ENCODE data around the gene VANGL1. TPM values are rescaled to one million over a fixed set of nuclear protein-coding genes. Genes with fewer than 3 reads are reported as not detected.
A peak's percentile ranks its signal among the peaks of the same experiment; 100 is the strongest.

The VANGL1 gene
- total and polyA plus RNA-seq, 2 of the 8 experiments (the other 6 are each of a cell fraction or from before 2014, with no cell fraction given): 9.4 to 13.4 TPM

DNA sequence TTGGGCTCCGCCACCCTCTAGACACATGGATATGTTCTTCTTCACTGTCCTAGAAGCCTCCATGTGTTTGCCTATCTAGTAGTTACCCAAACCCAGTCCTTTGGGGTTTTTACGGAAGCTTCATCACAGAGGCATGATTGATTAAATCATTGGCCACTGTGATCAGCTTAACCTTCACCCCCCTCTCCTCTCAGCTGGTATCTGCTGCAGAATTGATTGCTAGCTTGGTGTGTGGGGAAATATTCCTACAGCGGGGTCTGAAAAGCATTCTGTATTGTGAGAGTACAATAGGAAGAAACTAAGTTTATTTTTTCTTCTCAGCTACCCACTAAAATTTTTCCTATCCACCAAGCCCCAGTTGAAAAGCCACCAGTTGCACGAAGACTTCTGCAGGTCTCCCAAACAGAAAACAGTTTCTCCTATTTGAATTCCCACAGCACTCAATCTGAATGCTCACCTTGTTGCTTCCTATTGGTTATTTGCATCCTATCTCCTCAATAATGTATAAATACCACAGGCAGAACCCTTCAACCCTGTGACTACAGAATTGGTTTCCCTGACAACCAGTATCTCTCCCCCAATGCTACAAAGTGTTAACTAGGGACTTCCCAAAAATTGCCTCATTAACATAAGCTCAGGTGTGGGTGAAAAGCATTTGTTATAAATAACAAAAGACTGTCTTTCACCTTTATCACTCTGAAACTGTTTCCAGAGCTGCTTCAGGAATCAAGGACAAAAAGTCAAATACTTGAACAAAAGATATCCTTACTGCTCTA lies 9.3 kb upstream of the VANGL1 start (continued):
- TF ChIP-seq, protein P1, sequence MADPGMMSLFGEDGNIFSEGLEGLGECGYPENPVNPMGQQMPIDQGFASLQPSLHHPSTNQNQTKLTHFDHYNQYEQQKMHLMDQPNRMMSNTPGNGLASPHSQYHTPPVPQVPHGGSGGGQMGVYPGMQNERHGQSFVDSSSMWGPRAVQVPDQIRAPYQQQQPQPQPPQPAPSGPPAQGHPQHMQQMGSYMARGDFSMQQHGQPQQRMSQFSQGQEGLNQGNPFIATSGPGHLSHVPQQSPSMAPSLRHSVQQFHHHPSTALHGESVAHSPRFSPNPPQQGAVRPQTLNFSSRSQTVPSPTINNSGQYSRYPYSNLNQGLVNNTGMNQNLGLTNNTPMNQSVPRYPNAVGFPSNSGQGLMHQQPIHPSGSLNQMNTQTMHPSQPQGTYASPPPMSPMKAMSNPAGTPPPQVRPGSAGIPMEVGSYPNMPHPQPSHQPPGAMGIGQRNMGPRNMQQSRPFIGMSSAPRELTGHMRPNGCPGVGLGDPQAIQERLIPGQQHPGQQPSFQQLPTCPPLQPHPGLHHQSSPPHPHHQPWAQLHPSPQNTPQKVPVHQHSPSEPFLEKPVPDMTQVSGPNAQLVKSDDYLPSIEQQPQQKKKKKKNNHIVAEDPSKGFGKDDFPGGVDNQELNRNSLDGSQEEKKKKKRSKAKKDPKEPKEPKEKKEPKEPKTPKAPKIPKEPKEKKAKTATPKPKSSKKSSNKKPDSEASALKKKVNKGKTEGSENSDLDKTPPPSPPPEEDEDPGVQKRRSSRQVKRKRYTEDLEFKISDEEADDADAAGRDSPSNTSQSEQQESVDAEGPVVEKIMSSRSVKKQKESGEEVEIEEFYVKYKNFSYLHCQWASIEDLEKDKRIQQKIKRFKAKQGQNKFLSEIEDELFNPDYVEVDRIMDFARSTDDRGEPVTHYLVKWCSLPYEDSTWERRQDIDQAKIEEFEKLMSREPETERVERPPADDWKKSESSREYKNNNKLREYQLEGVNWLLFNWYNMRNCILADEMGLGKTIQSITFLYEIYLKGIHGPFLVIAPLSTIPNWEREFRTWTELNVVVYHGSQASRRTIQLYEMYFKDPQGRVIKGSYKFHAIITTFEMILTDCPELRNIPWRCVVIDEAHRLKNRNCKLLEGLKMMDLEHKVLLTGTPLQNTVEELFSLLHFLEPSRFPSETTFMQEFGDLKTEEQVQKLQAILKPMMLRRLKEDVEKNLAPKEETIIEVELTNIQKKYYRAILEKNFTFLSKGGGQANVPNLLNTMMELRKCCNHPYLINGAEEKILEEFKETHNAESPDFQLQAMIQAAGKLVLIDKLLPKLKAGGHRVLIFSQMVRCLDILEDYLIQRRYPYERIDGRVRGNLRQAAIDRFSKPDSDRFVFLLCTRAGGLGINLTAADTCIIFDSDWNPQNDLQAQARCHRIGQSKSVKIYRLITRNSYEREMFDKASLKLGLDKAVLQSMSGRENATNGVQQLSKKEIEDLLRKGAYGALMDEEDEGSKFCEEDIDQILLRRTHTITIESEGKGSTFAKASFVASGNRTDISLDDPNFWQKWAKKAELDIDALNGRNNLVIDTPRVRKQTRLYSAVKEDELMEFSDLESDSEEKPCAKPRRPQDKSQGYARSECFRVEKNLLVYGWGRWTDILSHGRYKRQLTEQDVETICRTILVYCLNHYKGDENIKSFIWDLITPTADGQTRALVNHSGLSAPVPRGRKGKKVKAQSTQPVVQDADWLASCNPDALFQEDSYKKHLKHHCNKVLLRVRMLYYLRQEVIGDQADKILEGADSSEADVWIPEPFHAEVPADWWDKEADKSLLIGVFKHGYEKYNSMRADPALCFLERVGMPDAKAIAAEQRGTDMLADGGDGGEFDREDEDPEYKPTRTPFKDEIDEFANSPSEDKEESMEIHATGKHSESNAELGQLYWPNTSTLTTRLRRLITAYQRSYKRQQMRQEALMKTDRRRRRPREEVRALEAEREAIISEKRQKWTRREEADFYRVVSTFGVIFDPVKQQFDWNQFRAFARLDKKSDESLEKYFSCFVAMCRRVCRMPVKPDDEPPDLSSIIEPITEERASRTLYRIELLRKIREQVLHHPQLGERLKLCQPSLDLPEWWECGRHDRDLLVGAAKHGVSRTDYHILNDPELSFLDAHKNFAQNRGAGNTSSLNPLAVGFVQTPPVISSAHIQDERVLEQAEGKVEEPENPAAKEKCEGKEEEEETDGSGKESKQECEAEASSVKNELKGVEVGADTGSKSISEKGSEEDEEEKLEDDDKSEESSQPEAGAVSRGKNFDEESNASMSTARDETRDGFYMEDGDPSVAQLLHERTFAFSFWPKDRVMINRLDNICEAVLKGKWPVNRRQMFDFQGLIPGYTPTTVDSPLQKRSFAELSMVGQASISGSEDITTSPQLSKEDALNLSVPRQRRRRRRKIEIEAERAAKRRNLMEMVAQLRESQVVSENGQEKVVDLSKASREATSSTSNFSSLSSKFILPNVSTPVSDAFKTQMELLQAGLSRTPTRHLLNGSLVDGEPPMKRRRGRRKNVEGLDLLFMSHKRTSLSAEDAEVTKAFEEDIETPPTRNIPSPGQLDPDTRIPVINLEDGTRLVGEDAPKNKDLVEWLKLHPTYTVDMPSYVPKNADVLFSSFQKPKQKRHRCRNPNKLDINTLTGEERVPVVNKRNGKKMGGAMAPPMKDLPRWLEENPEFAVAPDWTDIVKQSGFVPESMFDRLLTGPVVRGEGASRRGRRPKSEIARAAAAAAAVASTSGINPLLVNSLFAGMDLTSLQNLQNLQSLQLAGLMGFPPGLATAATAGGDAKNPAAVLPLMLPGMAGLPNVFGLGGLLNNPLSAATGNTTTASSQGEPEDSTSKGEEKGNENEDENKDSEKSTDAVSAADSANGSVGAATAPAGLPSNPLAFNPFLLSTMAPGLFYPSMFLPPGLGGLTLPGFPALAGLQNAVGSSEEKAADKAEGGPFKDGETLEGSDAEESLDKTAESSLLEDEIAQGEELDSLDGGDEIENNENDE (IDR thresholded peaks at IDR 0.05; ENCODE audit: insufficient replicate concordance, low read length): peak; percentile 49
- no peak for TF ChIP-seq BCL11A (IDR thresholded peaks at IDR 0.05; ENCODE audit: low read depth in 2 of 2, low read length in 2 of 2)
- TF ChIP-seq CEBPB (IDR thresholded peaks at IDR 0.05; ENCODE audit: low read depth, low read length): 0 out of 2 replicates have a peak, but pooled peaks have one; percentile 28
- TF ChIP-seq EP300 (IDR thresholded peaks at IDR 0.05; ENCODE audit: borderline replicate concordance in 1 of 2, low read depth in 2 of 2, low read length in 2 of 2): peak in 1 of 2 experiments; percentile 58; a peak in 1 of 3 replicates
- 0 out of 2 replicates have a peak, but pooled peaks have one; percentile 17 for TF ChIP-seq SP1 (IDR thresholded peaks at IDR 0.05; ENCODE audit: low read depth, low read length)

All from H1 (cell line).